Stimulated activated naive CD8-positive, alpha-beta T cell treated with anti-CD3 and anti-CD28 coated beads, Interleukin-15, Interleukin-2, amounts not matched to agents 100 ng/mL and 50 ng/mL, for 24 hours (primary cell): Measurements from ENCODE around the gene GID8.
"Not testable (repeated sequence)": the region's sequence is repeated elsewhere in the genome, so short reads cannot be mapped to it uniquely, and the experiment has no call there.

Experiments
- H3K27ac Mint-ChIP-seq: one replicate; pipeline ENCODE4 v1.8.0; 2021; ENCODE audit warnings: mild to moderate bottlenecking, mixed read lengths
- H3K27me3 Mint-ChIP-seq: one replicate; pipeline ENCODE4 v1.8.0; 2021; ENCODE audit warnings: mixed read lengths
- H3K36me3 Mint-ChIP-seq: one replicate; pipeline ENCODE4 v1.8.0; 2021; ENCODE audit warnings: low read depth, mixed read lengths
- H3K4me1 Mint-ChIP-seq: one replicate; pipeline ENCODE4 v1.8.0; 2021; ENCODE audit warnings: low read depth, mixed read lengths
- H3K4me3 Mint-ChIP-seq: one replicate; pipeline ENCODE4 v1.8.0; 2021; ENCODE audit warnings: mild to moderate bottlenecking, mixed read lengths
- H3K9me3 Mint-ChIP-seq: one replicate; pipeline ENCODE4 v1.8.0; 2021; ENCODE audit warnings: mixed read lengths

The GID8 gene

DNA sequence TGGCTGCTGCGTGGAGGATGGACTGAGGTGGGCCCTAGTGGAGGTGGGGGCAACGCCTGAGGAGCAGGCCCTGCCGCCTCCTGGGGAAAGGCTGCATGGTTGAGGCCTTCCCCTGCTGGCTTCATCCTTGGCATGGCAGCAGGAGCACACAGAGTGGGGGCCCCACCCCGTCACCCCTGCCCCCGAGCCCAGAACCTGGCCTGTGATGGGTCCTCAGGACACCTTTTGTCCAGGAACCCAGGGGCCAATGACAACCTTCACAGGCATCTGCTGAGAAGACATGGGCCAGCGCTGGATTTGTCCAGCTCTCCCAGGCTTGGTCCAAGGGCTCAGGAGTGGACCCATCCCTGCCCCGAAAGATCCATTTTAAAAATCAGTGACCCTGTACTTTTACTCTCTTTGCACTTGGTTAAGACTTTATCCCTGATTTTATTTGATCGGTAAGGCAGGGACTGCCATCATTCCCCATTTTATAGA lies 14.0 kb downstream of the GID8 start:
- peaks cover 26% of the 10 kb centered on the region for H3K4me1 Mint-ChIP-seq
- no peaks in the 10 kb centered on the region for H3K9me3 Mint-ChIP-seq
- H3K4me3 Mint-ChIP-seq: peak overlapping the region; percentile 84
- no peaks in the 10 kb centered on the region for H3K27me3 Mint-ChIP-seq
- H3K36me3 Mint-ChIP-seq: peaks cover 41% of the 10 kb centered on the region
- peak overlapping the region; percentile 71 for H3K27ac Mint-ChIP-seq

DNA sequence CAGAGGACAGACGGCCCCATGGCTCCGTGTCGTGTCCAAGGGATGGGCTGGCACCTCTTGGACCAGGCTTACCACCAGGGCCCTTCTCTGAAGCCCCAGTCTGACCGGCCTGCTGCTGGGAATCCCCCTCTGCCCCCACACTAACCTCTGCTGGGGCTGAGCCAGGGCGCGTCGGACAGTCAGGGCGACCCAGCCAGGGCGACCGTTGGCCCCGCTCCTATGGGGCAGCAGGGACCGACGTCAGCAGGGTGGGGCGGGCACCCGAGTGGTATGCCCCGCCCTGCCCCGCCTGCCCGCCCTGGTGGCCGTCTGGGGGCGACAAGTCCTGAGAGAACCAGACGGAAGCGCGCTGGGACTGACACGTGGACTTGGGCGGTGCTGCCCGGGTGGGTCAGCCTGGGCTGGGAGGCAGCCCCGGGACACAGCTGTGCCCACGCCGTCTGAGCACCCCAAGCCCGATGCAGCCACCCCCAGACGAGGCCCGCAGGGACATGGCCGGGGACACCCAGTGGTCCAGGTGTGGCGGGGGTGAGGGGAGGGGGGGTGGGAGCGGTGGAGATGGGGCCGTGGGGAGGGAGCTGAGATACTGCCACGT lies 14.5 kb downstream of the GID8 start, which contains the start of gene SLC17A9:
Gene SLC17A9, plus strand, starts transcription at position 337 of the 595 bp plus-strand sequence. Its CDS starts 122 bp downstream, at position 459.
- Mint-ChIP-seq H3K9me3 (no peaks in the 10 kb centered on the region), H3K4me3 (peak within 1 kb of the TSS; percentile 84), H3K27me3 (no peaks in the 10 kb centered on the region), H3K4me1 (peaks cover 26% of the 10 kb centered on the region), H3K36me3 (peaks cover 36% of the 10 kb centered on the region), H3K27ac (peak within 1 kb of the TSS; percentile 71)

DNA sequence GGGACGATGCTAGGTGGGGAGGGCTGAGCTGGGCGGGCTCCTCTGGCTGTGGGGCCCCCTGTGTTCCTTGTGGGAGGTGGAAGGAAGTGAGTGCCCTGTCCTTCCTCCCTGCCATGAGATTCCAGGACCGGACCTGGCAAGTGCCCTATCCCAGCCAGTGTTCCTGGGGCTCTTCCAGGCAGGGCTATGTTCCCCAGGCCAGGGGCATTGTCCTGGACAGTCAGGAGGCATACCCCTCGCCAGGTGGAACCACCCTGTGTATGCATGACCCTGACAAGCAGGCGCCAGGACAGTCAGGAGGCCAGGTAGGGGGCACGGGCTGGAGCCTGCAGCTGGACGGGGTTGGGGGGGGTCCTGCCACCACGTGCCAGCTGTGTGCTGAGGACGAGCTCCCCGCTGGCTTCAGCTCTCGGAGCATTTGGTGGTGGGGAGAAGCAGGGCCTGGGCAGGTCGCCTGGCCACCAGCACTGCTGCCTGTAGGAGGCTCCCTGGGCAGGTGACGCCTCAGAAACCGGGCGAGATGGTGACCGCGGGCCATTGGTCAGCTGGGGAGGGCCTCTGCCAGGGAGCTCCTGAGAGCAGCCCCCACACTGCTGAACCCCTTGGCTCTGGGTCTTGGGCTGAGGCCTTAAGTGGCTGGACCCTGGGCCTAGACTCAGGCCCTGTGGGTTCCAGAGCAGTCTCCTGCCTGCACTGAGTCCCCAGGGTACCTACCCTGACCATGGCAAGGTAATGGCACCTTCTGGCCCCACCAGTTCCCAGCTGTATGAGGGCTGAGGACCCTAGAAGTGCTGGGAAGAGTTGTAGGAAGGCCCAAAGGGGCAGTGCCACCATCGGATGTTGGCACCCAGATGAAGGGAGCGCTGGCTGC lies 15.3 kb downstream of the GID8 start:
- Mint-ChIP-seq H3K36me3 (peaks cover 33% of the 10 kb centered on the region), H3K4me3 (peak overlapping the region; percentile 84), H3K27me3 (no peaks in the 10 kb centered on the region), H3K9me3 (no peaks in the 10 kb centered on the region), H3K27ac (peak overlapping the region; percentile 65), H3K4me1 (peaks cover 30% of the 10 kb centered on the region)

DNA sequence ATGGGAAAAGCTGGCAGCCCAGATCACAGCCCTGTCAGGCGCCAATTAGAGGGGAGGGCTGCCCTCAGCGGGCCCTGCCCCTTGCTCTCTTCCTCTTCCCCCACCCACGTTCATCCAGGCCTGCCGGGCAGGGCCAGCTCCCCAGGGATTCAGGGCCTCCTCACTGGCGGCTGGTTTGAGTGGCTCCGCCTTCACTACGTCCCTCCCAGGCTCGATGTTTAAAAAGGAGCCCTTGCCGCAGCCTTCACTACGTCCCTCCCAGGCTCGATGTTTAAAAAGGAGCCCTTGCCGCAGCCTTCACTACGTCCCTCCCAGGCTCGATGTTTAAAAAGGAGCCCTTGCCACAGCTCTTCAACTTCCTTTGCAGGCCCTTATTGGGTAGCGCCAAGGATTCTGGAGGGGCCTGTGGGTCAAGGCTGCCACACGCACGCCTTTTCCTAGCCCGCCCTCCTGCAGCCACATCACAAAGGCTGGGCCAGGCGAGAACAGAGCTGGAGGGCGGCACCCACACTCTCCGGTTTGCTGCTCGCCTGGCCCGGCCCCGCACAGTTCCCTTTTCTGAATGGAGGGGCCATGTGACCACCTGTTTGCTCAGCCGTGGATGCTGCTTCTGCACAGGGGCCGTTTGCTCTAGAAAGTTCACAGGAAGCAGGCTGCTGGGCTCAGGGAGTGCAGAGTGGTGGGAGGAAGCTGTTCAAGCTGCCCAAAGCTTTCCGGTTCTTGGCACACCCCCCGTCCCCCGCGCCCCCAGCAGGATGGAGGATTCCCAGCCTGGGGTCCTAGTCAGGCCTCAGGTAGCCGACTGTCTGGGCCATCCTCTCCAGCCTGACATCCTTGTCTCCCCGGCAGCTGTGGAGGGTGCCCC lies 16.1 kb downstream of the GID8 start:
- no peaks in the 10 kb centered on the region for H3K9me3 Mint-ChIP-seq
- peak overlapping the region; percentile 65 for H3K27ac Mint-ChIP-seq
- peaks cover 37% of the 10 kb centered on the region for H3K4me1 Mint-ChIP-seq
- peak overlapping the region; percentile 84 for H3K4me3 Mint-ChIP-seq
- no peaks in the 10 kb centered on the region for H3K27me3 Mint-ChIP-seq
- H3K36me3 Mint-ChIP-seq: peaks cover 24% of the 10 kb centered on the region

DNA sequence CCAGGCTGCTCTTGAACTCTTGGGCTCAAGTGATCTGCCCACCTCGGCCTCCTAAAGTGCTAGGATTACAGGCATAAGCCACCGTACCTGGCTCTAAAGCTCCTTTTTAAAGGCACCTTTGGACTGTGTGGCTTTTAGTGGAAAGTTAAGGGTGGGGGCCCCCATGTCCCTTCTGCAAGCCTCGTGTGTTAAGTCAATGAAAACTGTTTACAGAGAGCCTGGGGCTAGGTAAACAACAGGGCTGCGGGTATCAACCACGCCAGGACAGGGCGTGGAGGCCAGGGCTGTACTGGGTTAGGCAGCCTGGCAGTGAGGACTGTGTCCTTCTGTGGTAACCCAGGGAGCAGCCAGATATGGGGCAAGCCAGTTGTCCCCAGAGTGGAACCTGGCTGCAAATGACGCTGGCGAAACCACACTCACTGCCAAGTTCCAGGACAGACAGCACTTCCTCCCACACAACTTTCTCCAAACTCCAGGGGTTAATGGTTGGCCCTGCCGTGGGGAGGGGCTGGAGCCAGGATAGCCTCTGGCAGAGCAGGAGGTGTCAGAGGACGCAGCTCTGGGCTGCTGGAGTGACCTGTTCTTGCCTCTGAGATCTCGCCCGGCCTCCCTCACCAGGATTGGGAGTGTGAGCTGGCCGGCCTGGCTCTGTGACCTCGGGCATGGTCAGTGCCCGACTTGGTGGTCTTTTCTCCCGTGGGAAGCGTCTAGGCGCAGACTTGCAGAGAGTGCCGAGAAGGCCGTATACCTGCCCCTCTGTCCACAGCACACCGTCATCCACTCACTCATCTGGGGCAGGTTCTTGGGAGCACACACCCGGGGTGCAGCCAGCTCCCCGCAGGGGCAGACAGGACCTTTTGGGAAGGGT lies 17.8 kb downstream of the GID8 start:
- H3K36me3 Mint-ChIP-seq: peaks cover 13% of the 10 kb centered on the region
- H3K9me3 Mint-ChIP-seq: no peaks in the 10 kb centered on the region
- no peaks in the 10 kb centered on the region for H3K27me3 Mint-ChIP-seq
- H3K4me3 Mint-ChIP-seq: no peak overlapping the region
- peaks cover 45% of the 10 kb centered on the region for H3K4me1 Mint-ChIP-seq
- H3K27ac Mint-ChIP-seq: no peak overlapping the region

DNA sequence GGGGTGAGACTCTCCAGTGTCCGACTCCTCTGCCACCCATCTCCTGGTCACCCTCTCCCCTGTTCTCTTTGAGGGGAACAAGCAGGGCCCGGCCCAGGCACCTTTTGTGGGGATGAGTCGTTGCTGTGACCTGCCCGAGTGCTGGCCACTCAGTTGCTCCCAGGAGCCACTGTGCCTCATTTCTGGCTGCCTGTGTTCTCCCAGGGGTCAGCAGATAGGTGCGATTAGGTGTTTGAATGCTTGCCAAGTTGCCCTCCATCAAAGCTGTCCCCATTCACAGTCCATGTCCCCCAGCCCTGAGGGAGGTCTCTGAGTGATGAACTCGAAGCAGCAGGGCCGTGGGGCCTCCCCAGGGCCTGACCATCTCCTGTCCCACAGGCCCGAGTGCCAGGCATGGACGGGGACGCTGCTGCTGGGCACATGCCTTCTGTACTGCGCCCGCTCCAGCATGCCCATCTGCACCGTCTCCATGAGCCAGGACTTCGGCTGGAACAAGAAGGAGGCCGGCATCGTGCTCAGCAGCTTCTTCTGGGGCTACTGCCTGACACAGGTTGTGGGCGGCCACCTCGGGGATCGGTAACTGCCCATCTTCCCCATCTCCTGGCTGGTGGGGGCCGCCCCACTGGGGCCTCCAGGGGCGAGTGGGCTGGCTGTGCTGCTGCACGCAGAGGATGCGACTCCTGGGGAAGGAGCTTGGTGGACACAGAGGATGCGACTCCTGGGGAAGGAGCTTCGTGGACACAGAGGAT lies 18.6 kb downstream of the GID8 start:
- Mint-ChIP-seq H3K4me3 (no peak overlapping the region), H3K9me3 (no peaks in the 10 kb centered on the region), H3K27me3 (no peaks in the 10 kb centered on the region), H3K36me3 (peaks cover 8% of the 10 kb centered on the region), H3K27ac (no peak overlapping the region), H3K4me1 (peaks cover 41% of the 10 kb centered on the region)

DNA sequence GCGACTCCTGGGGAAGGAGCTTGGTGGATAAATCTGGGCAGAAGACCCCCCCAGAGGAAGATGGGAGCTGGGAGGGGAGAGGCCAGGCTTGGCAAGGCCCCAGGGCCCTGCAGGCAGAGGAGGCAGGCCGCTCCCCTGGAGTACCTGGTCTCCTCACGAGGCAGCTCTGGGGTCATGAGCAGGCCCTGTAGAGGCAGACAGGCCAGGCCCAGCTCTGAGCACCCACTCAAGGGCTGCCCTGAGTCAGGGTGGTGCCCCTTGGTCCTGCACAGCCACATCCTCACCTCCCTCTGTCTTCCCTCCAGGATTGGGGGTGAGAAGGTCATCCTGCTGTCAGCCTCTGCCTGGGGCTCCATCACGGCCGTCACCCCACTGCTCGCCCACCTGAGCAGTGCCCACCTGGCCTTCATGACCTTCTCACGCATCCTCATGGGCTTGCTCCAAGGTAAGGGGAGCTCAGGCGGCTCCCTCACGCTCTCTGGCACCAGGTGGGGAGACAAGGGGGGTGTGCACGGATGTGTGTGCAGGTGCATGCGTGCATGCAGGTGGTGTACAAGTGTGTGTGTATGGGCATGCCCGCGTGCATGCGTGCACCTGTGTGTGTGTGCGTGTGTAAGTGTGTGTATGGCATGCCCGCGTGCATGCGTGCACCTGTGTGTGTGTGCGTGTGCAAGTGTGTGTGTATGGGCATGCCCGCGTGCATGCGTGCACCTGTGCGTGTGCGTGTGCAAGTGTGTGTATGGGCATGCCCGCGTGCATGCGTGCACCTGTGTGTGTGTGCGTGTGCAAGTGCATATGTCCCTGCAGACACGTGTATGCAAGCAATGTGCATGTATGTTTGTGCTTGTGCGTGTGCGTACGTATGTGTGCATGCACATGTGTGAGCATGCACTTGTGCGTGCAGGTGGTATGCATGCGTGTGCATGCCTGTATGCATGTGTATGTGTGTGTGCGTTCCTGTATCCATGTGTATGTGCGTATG lies 19.5 kb downstream of the GID8 start:
- Mint-ChIP-seq H3K4me3 (no peak overlapping the region), H3K4me1 (peaks cover 37% of the 10 kb centered on the region), H3K27me3 (no peaks in the 10 kb centered on the region), H3K36me3 (peaks cover 8% of the 10 kb centered on the region), H3K9me3 (no peaks in the 10 kb centered on the region), H3K27ac (no peak overlapping the region)

DNA sequence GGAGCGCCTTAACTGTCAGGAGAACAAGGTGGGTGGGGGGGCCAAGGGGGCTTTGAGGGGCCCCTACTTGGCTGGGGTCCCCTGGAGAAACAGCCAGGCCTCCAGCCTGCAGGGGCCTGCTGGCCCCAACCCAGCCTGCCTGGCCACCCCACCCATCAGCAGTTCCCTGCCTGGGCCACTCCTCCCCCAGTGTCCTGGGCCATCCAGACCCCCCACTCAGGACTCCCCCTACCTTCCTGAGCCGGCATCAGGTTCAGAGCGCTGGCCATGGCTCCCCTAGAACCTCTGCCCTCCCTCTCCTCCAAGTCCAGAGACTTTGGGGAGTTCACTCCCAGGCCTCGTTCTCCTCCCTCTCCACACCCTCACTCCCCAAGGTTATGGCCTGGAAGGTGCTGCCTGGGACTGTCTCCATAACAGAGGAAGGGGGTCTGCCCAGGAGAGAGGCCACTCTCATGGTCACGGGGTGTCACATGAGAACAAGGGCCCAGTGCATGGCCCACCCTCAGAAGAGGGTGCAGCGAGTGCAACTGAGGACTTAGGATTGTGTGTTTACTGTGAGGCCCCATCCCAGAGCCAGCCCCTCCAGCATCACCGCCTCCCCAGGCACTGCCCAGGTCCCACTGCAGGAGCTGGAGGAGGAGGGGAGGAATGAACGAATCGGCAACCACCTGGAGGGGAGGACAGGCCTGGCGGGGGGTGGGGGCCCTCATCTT lies 20.6 kb downstream of the GID8 start:
- no peak overlapping the region for H3K27ac Mint-ChIP-seq
- H3K27me3 Mint-ChIP-seq: no peaks in the 10 kb centered on the region
- H3K9me3 Mint-ChIP-seq: no peaks in the 10 kb centered on the region
- H3K36me3 Mint-ChIP-seq: peaks cover 8% of the 10 kb centered on the region
- no peak overlapping the region for H3K4me3 Mint-ChIP-seq
- H3K4me1 Mint-ChIP-seq: peaks cover 32% of the 10 kb centered on the region

DNA sequence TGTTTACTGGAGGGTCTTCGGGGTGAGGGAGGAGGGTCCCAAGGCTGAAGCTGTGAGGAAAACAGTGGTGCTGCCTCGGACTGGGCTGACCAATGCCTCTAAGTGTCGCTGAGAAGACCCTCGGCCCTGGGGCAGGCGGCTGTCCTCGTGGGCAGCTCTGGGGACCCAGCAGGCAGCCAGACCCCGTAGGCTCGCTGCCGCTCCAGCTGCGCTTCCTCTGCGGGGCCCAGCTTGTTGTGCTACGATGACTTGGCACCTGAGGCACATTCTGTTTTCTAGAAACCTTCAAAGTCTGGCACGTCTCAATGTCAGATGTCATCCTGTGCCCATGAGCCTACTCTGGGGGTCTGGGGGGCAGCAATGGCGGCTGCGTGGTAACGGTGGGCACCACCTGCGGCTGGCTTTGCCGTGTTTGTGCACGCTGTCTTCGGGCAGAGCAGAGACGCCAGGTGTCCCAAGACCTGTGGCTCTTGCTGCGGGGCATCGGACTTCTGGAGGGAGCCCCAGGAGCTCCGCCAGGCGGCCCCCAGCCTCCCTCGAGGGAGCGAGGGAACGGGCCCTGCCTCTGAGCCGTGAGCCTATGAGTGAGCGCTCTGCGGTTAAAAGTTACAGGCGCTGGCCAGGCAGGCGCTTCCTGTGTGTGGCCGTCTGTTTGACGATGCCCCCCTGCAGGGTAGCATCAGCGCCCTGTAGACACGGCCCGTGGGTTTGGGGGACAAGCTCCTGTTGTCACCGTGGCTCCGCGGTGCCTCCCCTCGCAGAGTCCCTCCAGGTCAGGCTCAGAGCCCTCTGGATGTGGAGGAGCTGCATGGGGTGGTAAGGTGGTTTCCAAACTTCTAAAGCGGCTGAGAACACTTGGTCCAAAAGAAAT lies 21.4 kb downstream of the GID8 start:
- no peaks in the 10 kb centered on the region for H3K9me3 Mint-ChIP-seq

DNA sequence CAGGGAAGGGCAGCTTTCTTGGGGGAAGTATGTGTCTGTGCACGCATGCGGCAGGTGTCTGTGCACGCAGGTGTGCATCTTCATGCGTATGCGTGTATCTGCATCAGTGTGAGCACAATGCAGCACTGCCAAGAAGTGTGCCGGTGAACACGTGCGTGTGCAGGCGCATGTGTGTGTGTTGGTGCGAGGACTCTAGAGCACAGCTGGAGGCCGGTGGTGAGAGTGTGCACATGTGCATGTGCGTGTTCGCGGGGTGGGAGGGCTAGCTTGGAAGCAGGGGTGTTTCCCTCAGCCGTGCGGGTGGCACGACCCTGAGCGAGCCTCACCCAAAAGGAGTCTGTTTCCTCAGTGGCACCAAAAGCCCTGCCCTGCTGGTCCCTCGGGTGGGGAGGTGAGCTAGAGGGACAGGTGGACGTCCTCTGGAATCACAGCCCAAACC lies 22.1 kb downstream of the GID8 start:
- Mint-ChIP-seq H3K4me3 (no peak overlapping the region), H3K27ac (no peak overlapping the region), H3K27me3 (no peaks in the 10 kb centered on the region), H3K36me3 (peaks cover 8% of the 10 kb centered on the region), H3K4me1 (peaks cover 19% of the 10 kb centered on the region), H3K9me3 (no peaks in the 10 kb centered on the region)

More for the DNA sequence above, 21.4 kb downstream of the GID8 start:
- Mint-ChIP-seq H3K27ac (no peak overlapping the region), H3K27me3 (no peaks in the 10 kb centered on the region), H3K4me3 (no peak overlapping the region), H3K4me1 (peaks cover 24% of the 10 kb centered on the region), H3K36me3 (peaks cover 8% of the 10 kb centered on the region)

DNA sequence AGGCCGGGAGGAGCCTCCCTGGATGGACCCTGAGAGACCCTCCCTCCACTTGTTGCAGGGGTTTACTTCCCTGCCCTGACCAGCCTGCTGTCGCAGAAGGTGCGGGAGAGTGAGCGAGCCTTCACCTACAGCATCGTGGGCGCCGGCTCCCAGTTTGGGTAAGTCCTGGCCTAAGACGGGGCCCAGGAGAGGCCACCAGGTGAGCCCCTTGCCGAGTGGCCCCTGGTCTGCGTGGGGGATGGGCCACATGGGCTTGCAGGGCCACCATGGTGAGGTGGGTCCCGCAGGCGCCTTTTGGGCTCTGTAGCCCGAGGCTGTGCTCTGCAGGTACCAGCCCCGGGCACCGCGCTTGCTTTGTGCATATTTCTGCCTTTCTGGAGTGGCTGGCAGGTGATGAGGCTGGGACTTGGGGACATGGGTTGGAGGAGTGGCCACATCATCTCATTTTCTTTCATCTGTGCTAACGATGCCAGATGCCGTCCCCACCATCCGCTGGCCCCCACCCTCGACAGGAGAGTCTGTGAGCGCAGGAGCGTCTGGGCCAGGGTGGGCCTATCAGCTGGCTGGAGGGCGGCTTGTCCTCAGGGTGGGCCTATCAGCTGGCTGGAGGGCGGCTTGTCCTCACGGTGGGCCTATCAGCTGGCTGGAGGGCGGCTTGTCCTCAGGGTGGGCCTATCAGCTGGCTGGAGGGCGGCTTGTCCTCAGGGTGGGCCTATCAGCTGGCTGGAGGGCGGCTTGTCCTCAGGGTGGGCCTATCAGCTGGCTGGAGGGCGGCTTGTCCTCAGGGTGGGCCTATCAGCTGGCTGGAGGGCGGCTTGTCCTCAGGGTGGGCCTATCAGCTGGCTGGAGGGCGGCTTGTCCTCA lies 22.7 kb downstream of the GID8 start:
- not testable (repeated sequence) for H3K27me3 Mint-ChIP-seq, H3K4me3 Mint-ChIP-seq, H3K36me3 Mint-ChIP-seq, H3K9me3 Mint-ChIP-seq, H3K27ac Mint-ChIP-seq
- peaks cover 19% of the 10 kb centered on the region for H3K4me1 Mint-ChIP-seq
